GM12878 (cell line): ENCODE data around the gene PPP3CA. TPM values are rescaled to one million over a fixed set of nuclear protein-coding genes. Genes with fewer than 3 reads are reported as not detected.

Experiments used
- BCL3 ChIP-seq: IDR thresholded peaks from 2 replicates; pipeline ENCODE4 v1.6.1; 2011; ENCODE audit warnings: borderline replicate concordance, low read depth, mild to moderate bottlenecking, moderate library complexity, low read length; ENCODE audit not compliant: insufficient read depth, poor library complexity, severe bottlenecking
- CREM ChIP-seq: IDR thresholded peaks from 2 replicates; pipeline ENCODE4 v1.6.1; 2014; ENCODE audit warnings: antibody characterized with exemption, low read depth
- E2F8 ChIP-seq: fragments of 450-650 bp; IDR thresholded peaks from 2 replicates; pipeline ENCODE4 v1.6.1; 2018; ENCODE audit warnings: mild to moderate bottlenecking, low read depth, moderate library complexity; ENCODE audit not compliant: partially characterized antibody
- EED ChIP-seq: sonication (generic); IDR thresholded peaks from 2 replicates; pipeline ENCODE4 v1.6.1; 2016; ENCODE audit warnings: antibody characterized with exemption, low read depth
- FOXM1 ChIP-seq: IDR thresholded peaks from 2 replicates; pipeline ENCODE4 v1.6.1; 2012; ENCODE audit warnings: low read depth, mild to moderate bottlenecking, inconsistent platforms, low read length, moderate library complexity
- IKZF2 ChIP-seq, 2 experiments: fragments of 450-650 bp; IDR thresholded peaks; 2 replicates each; pipeline ENCODE4 v1.6.1; 2017; ENCODE audit warnings: mild to moderate bottlenecking in 2 of 2, moderate library complexity in 2 of 2
- IRF5 ChIP-seq: fragments of 450-650 bp; IDR thresholded peaks from 2 replicates; pipeline ENCODE4 v1.6.1; 2017; ENCODE audit warnings: borderline replicate concordance
- MLLT1 ChIP-seq: fragments of 450-650 bp; IDR thresholded peaks from 2 replicates; pipeline ENCODE4 v1.6.1; 2016; ENCODE audit warnings: mild to moderate bottlenecking
- NRF1 ChIP-seq: conservative IDR thresholded peaks from 2 replicates; pipeline ENCODE4 v1.6.1; 2011; ENCODE audit warnings: mild to moderate bottlenecking, low read depth, low read length, improper control_type of control experiment
- PAX5 ChIP-seq: IDR thresholded peaks from 2 replicates; pipeline ENCODE4 v1.6.1; 2011; ENCODE audit warnings: low read depth, low read length, borderline replicate concordance
- RAD51 ChIP-seq: fragments of 450-650 bp; IDR thresholded peaks from 2 replicates; pipeline ENCODE4 v1.6.1; 2016; ENCODE audit warnings: moderate library complexity, mild to moderate bottlenecking, inconsistent platforms
- TAF1 ChIP-seq: IDR thresholded peaks from 2 replicates; pipeline ENCODE4 v1.6.1; 2011; ENCODE audit warnings: mild to moderate bottlenecking, low read depth, low read length, borderline replicate concordance
- USF2 ChIP-seq: IDR thresholded peaks from 2 replicates; pipeline ENCODE4 v1.6.1; 2011; ENCODE audit warnings: low read depth, low read length, improper control_type of control experiment, borderline replicate concordance
- ZNF217 ChIP-seq: fragments of 450-650 bp; IDR thresholded peaks from 2 replicates; pipeline ENCODE4 v1.6.1; 2017; ENCODE audit warnings: antibody characterized with exemption, mild to moderate bottlenecking
- ZNF687 ChIP-seq: fragments of 450-650 bp; IDR thresholded peaks from 2 replicates; pipeline ENCODE4 v1.6.1; 2017; ENCODE audit warnings: mild to moderate bottlenecking, moderate library complexity
- polyA plus RNA-seq, 11 experiments: library from polyadenylated mRNA; depleted of rRNA in 4 of 11; unstranded in 6 of 11; stranded (reverse) in 5 of 11; fragments of >200 nt; fragmentation: Nextera tagmentation in 4 of 11; fragmentation: Illumina TruSeq in 1 of 11; extraction: Ambion mirVana in 4 of 11; extraction: Trizol in 1 of 11; gene quantifications; 1 replicate in 1 of 11; 2 replicates in 10 of 11; pipeline versions ENCODE4 v1.2.1 to v1.2.3, GENCODE V29; 2011 to 2016; ENCODE audit warnings: inconsistent platforms in 2 of 11, missing spikeins in 2 of 11, low read depth in 1 of 11
- total RNA-seq, 4 experiments: library from RNA; depleted of rRNA in 3 of 4; stranded (reverse); fragments of >200 nt in 3 of 4; fragmentation: Illumina TruSeq in 1 of 4; extraction: Trizol in 1 of 4; gene quantifications; 2 replicates each; pipeline versions ENCODE4 v1.2.1 to v1.2.3, GENCODE V29; 2013 to 2021

Gene PPP3CA
- total and polyA plus RNA-seq, 10 of the 15 experiments (the other 5 are each of a cell fraction or from before 2014, with no cell fraction given) = 0.33 to 9.0 (median 1.0) TPM

- TF ChIP-seq E2F8 (no peak), CREM (peak; percentile 87), NRF1 (no peak), IRF5 (no peak), FOXM1 (peak; percentile 93), BCL3 (no peak), PAX5 (peak; percentile 86; the same call in 1 of the 2 replicates), ZNF217 (peak; percentile 51; the same call in 1 of the 2 replicates), TAF1 (no peak), MLLT1 (no peak), EED (peak; percentile 99), IKZF2 (IDR thresholded peaks at IDR 0.05) (peak; percentile 97), ZNF687 (no peak), USF2 (no peak), RAD51 (no peak)
- TF ChIP-seq, all 136 proteins: peak for 43
Measured at GRCh38 chr4:101018836-101019235, 328.5 kb downstream of the PPP3CA start (continued).
